ENCODE data around the gene NXF2. TPM values are rescaled to one million over a fixed set of nuclear protein-coding genes. Genes with fewer than 3 reads are reported as not detected.
"Not testable (repeated sequence)": the region's sequence is repeated elsewhere in the genome, so short reads cannot be mapped to it uniquely, and the experiment has no call there.

NXF2 gene
- total RNA-seq, result not detected
- not detected for polyA plus RNA-seq
- long read RNA-seq, donor 1, result 0 reads
- long read RNA-seq, donor 2, result 0 reads
- long read RNA-seq, donor 3, result 0 reads
- long read RNA-seq, donor 4, result 0 reads
- long read RNA-seq, donor 5, result 0 reads
- long read RNA-seq, donor 6, result 0 reads
- long read RNA-seq, donor 7, result 0 reads
- long read RNA-seq, donor 8, result 0 reads
- long read RNA-seq, donor 9, result 0 reads
- long read RNA-seq, donor 10, result 0 reads

- not testable (repeated sequence) for DNase-seq (ENCODE audit: low read depth in 6 of 9, low spot score in 9 of 9); H3K27me3 ChIP-seq (ENCODE audit: control insufficient read depth in 2 of 2, insufficient read depth in 1 of 2, low read length in 1 of 2); H3K9me3 ChIP-seq (ENCODE audit: control insufficient read depth in 2 of 2, insufficient read depth in 1 of 2, low read length in 1 of 2); H3K4me1 ChIP-seq (ENCODE audit: control insufficient read depth in 2 of 2, insufficient read depth in 2 of 2, low read length in 2 of 2); H3K36me3 ChIP-seq (ENCODE audit: control insufficient read depth in 2 of 2, insufficient read depth in 2 of 2, low read length in 1 of 2); H3K27ac ChIP-seq (ENCODE audit: low read depth in 1 of 2, low read length in 1 of 2); H3K4me3 ChIP-seq (ENCODE audit: low read length in 2 of 2)
- no CpG with 5 or more reads among the region's 9 CpGs for WGBS
Observed at GRCh38 chrX:102246893-102247292, at the start of gene NXF2. NXF2 (plus strand) TSS chrX:102247167; CDS start chrX:102307079, 59,912 bp downstream.

DNA sequence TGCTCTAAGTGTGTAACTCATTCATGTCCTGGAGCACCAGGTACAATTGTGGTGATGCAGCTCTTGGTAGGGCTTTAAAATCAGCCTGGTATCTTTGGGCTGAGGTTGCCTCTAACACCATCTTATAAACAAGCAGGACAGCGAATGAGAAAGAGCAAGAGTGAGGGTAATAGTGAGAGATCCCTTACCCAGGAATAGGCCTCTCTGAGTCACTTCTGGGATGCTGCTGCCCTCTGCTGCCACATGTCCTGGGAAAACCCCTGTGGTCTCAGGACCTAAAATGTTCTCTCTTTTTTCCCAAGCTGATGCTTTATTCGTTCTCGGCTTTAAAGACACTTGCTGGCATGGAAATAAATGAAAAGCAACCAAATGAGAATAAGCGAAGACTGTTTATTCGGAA is 39.0 kb upstream of the NXF2 start:
- not testable (repeated sequence) for DNase-seq (ENCODE audit: low read depth in 6 of 9, low spot score in 9 of 9)

DNA sequence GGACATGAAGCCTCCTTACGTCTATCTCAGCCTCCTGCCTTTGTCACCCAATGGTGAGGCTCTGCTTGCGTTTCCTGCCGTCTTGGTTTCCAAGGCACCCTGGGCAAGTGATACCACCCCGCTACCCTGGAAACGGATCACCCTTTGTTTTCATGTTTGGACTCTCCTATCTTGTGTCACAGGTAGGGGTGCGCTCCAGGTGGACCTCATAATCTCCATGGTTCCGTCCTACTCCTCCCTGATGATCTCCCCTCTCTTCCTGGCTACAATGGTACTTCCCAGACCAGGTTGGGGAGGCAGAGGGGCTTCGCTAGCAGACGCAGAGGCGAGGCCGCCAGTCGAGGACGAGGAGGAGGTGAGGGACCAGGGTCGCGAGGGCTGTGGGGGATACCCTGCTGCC is 32.0 kb upstream of the NXF2 start, which contains the start of gene TCP11X1:
TSS of gene TCP11X1 (plus strand) at position 316 of the 400 bp plus-strand sequence.
- not testable (repeated sequence) for H3K4me3 ChIP-seq (ENCODE audit: low read length in 2 of 2); H3K9me3 ChIP-seq (ENCODE audit: control insufficient read depth in 2 of 2, insufficient read depth in 1 of 2, low read length in 1 of 2); H3K27ac ChIP-seq (ENCODE audit: low read depth in 1 of 2, low read length in 1 of 2); DNase-seq (ENCODE audit: low read depth in 6 of 9, low spot score in 9 of 9); H3K4me1 ChIP-seq (ENCODE audit: control insufficient read depth in 2 of 2, insufficient read depth in 2 of 2, low read length in 2 of 2); H3K27me3 ChIP-seq (ENCODE audit: control insufficient read depth in 2 of 2, insufficient read depth in 1 of 2, low read length in 1 of 2); H3K36me3 ChIP-seq (ENCODE audit: control insufficient read depth in 2 of 2, insufficient read depth in 2 of 2, low read length in 1 of 2)
- no CpG with 5 or more reads among the region's 15 CpGs for WGBS

More for the DNA sequence above, 39.0 kb upstream of the NXF2 start:
- not testable (repeated sequence) for H3K9me3 ChIP-seq (ENCODE audit: control insufficient read depth in 2 of 2, insufficient read depth in 1 of 2, low read length in 1 of 2); H3K4me1 ChIP-seq (ENCODE audit: control insufficient read depth in 2 of 2, insufficient read depth in 2 of 2, low read length in 2 of 2); H3K27me3 ChIP-seq (ENCODE audit: control insufficient read depth in 2 of 2, insufficient read depth in 1 of 2, low read length in 1 of 2); H3K4me3 ChIP-seq (ENCODE audit: low read length in 2 of 2); H3K36me3 ChIP-seq (ENCODE audit: control insufficient read depth in 2 of 2, insufficient read depth in 2 of 2, low read length in 1 of 2); H3K27ac ChIP-seq (ENCODE audit: low read depth in 1 of 2, low read length in 1 of 2)
- no CpG with 5 or more reads among the region's 5 CpGs for WGBS

DNA sequence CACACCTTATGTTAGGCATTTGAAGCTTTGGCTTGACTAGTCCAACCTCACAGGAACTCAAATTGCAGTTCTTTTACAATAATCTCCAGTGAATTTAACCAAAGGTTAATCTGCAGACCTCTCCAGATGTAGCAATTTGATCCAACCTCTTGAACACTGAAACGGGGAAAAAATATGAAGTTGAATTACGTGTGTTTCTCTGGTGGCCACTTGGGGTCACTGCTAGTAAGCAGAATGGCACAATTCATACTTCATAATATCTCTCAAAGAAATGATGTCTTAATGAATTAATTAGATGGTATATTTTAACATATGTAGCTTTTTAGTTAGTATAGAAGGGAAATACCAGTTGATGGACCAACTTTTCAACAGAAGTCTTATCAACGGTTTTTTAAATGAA is 30.5 kb upstream of the NXF2 start:
- not testable (repeated sequence) for H3K36me3 ChIP-seq (ENCODE audit: control insufficient read depth in 2 of 2, insufficient read depth in 2 of 2, low read length in 1 of 2); H3K4me3 ChIP-seq (ENCODE audit: low read length in 2 of 2); H3K9me3 ChIP-seq (ENCODE audit: control insufficient read depth in 2 of 2, insufficient read depth in 1 of 2, low read length in 1 of 2); H3K27me3 ChIP-seq (ENCODE audit: control insufficient read depth in 2 of 2, insufficient read depth in 1 of 2, low read length in 1 of 2); DNase-seq (ENCODE audit: low read depth in 6 of 9, low spot score in 9 of 9); H3K4me1 ChIP-seq (ENCODE audit: control insufficient read depth in 2 of 2, insufficient read depth in 2 of 2, low read length in 2 of 2); H3K27ac ChIP-seq (ENCODE audit: low read depth in 1 of 2, low read length in 1 of 2)
- no CpG with 5 or more reads among the region's 3 CpGs for WGBS

DNA sequence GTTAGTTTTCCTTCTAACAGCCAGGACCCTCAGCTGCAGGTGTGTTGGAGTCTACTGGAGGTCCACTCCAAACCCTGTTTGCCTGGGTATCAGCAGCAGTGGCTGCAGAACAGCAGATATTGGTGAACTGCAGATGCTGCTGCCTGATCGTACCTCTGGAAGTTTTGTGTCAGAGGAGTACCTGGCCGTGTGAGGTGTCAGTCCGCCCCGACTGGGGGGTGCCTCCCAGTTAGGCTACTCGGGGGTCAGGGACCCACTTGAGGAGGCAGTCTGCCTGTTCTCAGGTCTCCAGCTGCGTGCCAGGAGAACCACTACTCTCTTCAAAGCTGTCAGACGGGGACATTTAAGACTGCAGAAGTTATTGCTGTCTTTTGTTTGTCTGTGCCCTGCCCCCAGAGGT is 11.3 kb upstream of the NXF2 start:
- not testable (repeated sequence) for H3K9me3 ChIP-seq (ENCODE audit: control insufficient read depth in 2 of 2, insufficient read depth in 1 of 2, low read length in 1 of 2); H3K27ac ChIP-seq (ENCODE audit: low read depth in 1 of 2, low read length in 1 of 2); H3K4me3 ChIP-seq (ENCODE audit: low read length in 2 of 2); H3K27me3 ChIP-seq (ENCODE audit: control insufficient read depth in 2 of 2, insufficient read depth in 1 of 2, low read length in 1 of 2); DNase-seq (ENCODE audit: low read depth in 6 of 9, low spot score in 9 of 9); H3K4me1 ChIP-seq (ENCODE audit: control insufficient read depth in 2 of 2, insufficient read depth in 2 of 2, low read length in 2 of 2); H3K36me3 ChIP-seq (ENCODE audit: control insufficient read depth in 2 of 2, insufficient read depth in 2 of 2, low read length in 1 of 2)
- WGBS, result 88% methylated on average over 5 of the region's 7 CpGs

GRCh38 chrX:102240265-102240664 is 6.7 kb upstream of the NXF2 start:
- H3K4me3 ChIP-seq (ENCODE audit: low read length in 2 of 2); H3K9me3 ChIP-seq (ENCODE audit: control insufficient read depth in 2 of 2, insufficient read depth in 1 of 2, low read length in 1 of 2); H3K27ac ChIP-seq (ENCODE audit: low read depth in 1 of 2, low read length in 1 of 2); DNase-seq (ENCODE audit: low read depth in 6 of 9, low spot score in 9 of 9); H3K36me3 ChIP-seq (ENCODE audit: control insufficient read depth in 2 of 2, insufficient read depth in 2 of 2, low read length in 1 of 2); H3K4me1 ChIP-seq (ENCODE audit: control insufficient read depth in 2 of 2, insufficient read depth in 2 of 2, low read length in 2 of 2); H3K27me3 ChIP-seq (ENCODE audit: control insufficient read depth in 2 of 2, insufficient read depth in 1 of 2, low read length in 1 of 2): not testable (repeated sequence)
- 94% methylated on average over 9 of the region's 15 CpGs for WGBS

GRCh38 chrX:102272231-102272630 is 25.3 kb downstream of the NXF2 start:
- no CpG with 5 or more reads among the region's 4 CpGs for WGBS
- not testable (repeated sequence) for H3K4me3 ChIP-seq (ENCODE audit: low read length in 2 of 2); H3K36me3 ChIP-seq (ENCODE audit: control insufficient read depth in 2 of 2, insufficient read depth in 2 of 2, low read length in 1 of 2); H3K27me3 ChIP-seq (ENCODE audit: control insufficient read depth in 2 of 2, insufficient read depth in 1 of 2, low read length in 1 of 2); H3K9me3 ChIP-seq (ENCODE audit: control insufficient read depth in 2 of 2, insufficient read depth in 1 of 2, low read length in 1 of 2); H3K4me1 ChIP-seq (ENCODE audit: control insufficient read depth in 2 of 2, insufficient read depth in 2 of 2, low read length in 2 of 2); DNase-seq (ENCODE audit: low read depth in 6 of 9, low spot score in 9 of 9); H3K27ac ChIP-seq (ENCODE audit: low read depth in 1 of 2, low read length in 1 of 2)

DNA sequence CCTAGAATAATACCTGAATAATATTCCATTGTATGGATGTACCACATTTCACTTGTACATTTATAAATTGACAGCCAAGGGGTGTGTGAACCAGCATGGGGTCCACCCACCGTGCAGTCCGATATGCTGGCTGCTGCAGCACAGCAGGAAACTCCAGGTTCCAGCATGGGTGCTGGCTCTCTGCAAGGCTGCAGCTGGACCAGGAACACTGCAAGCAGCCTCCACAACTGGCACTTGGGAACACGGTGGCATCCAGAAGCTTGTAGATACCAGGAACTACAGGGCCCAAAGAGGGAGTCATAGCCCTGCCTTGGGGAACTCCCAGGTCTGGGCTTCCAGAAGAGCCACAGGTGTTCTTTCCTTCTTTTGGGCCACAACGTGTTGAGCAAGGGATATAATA is 91.2 kb downstream of the NXF2 start:
- no peaks in the 10 kb centered on the region for H3K9me3 ChIP-seq (ENCODE audit: control insufficient read depth in 2 of 2, insufficient read depth in 1 of 2, low read length in 1 of 2)
- no peak for DNase-seq (ENCODE audit: low read depth in 6 of 9, low spot score in 9 of 9)
- 88% methylated on average over 4 of the region's 4 CpGs for WGBS
- no peaks in the 10 kb centered on the region for H3K4me1 ChIP-seq (ENCODE audit: control insufficient read depth in 2 of 2, insufficient read depth in 2 of 2, low read length in 2 of 2)
- H3K27ac ChIP-seq (ENCODE audit: low read depth in 1 of 2, low read length in 1 of 2), result no peak overlapping the region
- H3K4me3 ChIP-seq (ENCODE audit: low read length in 2 of 2), result no peak overlapping the region
- no peaks in the 10 kb centered on the region for H3K36me3 ChIP-seq (ENCODE audit: control insufficient read depth in 2 of 2, insufficient read depth in 2 of 2, low read length in 1 of 2)
- H3K27me3 ChIP-seq (ENCODE audit: control insufficient read depth in 2 of 2, insufficient read depth in 1 of 2, low read length in 1 of 2), result no peaks in the 10 kb centered on the region

DNA sequence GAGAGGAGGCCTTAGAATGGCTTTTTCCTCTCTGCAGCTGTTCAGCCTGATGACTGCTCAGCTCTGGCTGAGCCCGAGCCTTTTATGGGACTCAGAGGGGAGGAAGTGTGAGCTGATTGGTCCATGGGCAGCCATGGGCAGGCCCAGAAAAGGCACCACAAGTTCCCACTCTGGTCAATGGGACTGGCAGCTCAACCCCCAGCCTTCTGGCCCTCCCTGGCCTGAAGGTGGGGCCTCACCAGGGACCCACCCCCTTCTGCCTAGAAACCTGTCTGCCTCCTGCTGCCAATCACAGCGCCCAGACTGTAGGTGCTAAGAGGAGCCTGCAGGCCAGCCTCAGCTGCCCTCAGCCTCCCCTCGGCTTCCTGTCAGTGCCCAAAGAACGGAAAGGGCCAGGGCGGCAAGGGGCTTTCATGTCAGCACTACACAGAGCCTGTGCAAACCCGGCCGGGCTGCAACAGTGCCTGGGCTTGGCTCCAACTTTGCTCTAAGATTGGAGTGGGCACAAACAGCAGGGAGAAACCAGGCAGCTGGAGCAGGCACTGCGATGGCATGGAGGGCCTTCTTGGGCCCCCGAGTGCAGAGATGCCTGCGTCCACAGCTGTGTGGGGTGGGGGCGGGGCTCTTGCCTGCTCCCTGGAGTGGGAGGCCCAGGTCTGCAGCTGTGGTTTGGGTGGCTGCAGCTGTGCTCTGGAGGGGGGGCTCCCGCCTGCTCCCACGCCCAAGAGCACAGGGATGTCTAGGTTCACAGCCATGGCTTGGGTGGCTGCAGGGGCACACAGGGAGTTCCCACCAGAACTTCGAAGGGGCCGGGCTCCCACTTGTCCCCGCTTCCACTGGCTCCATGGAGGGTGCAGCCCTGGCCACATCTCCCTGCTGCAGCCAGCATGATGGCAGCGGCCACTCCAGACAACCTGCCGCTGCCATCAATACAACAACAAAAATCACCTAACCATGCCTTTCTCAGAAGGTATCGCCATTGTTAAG is 92.6 kb downstream of the NXF2 start:
- Histone ChIP-seq H3K4me3 (ENCODE audit: low read length in 2 of 2) (no peak overlapping the region), H3K27ac (ENCODE audit: low read depth in 1 of 2, low read length in 1 of 2) (no peak overlapping the region), H3K9me3 (ENCODE audit: control insufficient read depth in 2 of 2, insufficient read depth in 1 of 2, low read length in 1 of 2) (no peaks in the 10 kb centered on the region), H3K4me1 (ENCODE audit: control insufficient read depth in 2 of 2, insufficient read depth in 2 of 2, low read length in 2 of 2) (no peaks in the 10 kb centered on the region), H3K36me3 (ENCODE audit: control insufficient read depth in 2 of 2, insufficient read depth in 2 of 2, low read length in 1 of 2) (no peaks in the 10 kb centered on the region), H3K27me3 (ENCODE audit: control insufficient read depth in 2 of 2, insufficient read depth in 1 of 2, low read length in 1 of 2) (no peaks in the 10 kb centered on the region)
- no peak for DNase-seq (ENCODE audit: low read depth in 6 of 9, low spot score in 9 of 9)
- 87% methylated on average over 19 of the region's 19 CpGs for WGBS

Data from thymus (tissue), 14 donors.